Gastrocnemius medialis (tissue), 4 donors: ENCODE results near the gene FAM81A.

Experiments used
- POLR2A ChIP-seq, 2 donors: fragments of 450-650 bp; IDR thresholded peaks; one replicate each; pipeline ENCODE4 v1.6.1; 2017; ENCODE audit warnings: antibody characterized with exemption in 2 of 2, mild to moderate bottlenecking in 2 of 2, moderate library complexity in 2 of 2
- TF ChIP-seq, protein P1 (sequence below), 5 experiments: fragments of 450-650 bp in 3 of 5; fragments of 200-600 bp in 2 of 5; sonication (generic) in 2 of 5; IDR thresholded peaks in 4 of 5; conservative IDR thresholded peaks in 1 of 5; 1 replicate in 4 of 5; 2 replicates in 1 of 5; pipeline ENCODE4 v1.5.1; 2016 to 2019; ENCODE audit warnings: antibody characterized with exemption in 5 of 5, mild to moderate bottlenecking in 3 of 5, moderate library complexity in 3 of 5

DNA sequence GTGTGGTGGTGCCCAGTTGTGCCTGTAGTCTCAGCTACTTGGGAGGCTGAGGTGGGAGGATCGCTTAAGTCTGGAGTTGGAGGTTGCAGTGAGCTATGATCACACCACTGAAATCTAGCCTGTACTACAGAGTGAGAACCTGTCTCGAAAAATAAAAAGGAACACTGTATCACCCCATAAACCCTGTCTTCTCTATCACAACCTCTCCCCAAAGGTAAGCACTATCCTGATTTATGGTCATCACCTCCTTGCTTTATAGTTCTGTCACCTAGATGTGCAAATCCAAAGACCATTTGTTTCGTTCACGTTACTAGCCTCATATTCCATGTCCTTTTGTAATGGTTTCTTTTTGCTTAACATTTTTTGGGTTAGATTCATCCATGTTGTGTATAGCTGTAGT, 123.6 kb downstream of the FAM81A start:
- no peak for TF ChIP-seq POLR2A (IDR thresholded peaks at IDR 0.05)
- TF ChIP-seq, protein P1, sequence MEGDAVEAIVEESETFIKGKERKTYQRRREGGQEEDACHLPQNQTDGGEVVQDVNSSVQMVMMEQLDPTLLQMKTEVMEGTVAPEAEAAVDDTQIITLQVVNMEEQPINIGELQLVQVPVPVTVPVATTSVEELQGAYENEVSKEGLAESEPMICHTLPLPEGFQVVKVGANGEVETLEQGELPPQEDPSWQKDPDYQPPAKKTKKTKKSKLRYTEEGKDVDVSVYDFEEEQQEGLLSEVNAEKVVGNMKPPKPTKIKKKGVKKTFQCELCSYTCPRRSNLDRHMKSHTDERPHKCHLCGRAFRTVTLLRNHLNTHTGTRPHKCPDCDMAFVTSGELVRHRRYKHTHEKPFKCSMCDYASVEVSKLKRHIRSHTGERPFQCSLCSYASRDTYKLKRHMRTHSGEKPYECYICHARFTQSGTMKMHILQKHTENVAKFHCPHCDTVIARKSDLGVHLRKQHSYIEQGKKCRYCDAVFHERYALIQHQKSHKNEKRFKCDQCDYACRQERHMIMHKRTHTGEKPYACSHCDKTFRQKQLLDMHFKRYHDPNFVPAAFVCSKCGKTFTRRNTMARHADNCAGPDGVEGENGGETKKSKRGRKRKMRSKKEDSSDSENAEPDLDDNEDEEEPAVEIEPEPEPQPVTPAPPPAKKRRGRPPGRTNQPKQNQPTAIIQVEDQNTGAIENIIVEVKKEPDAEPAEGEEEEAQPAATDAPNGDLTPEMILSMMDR (IDR thresholded peaks at IDR 0.05 in 4 of 5, conservative IDR thresholded peaks at IDR 0.05 in 1 of 5), result no peak
